ENCODE results near the gene SERPINE3. TPM values are rescaled to one million over a fixed set of nuclear protein-coding genes. Genes with fewer than 3 reads are reported as not detected.

Gene SERPINE3
- polyA plus RNA-seq, 1 of the 3 experiments (the other 2 are of a cell fraction), result not detected

DNA sequence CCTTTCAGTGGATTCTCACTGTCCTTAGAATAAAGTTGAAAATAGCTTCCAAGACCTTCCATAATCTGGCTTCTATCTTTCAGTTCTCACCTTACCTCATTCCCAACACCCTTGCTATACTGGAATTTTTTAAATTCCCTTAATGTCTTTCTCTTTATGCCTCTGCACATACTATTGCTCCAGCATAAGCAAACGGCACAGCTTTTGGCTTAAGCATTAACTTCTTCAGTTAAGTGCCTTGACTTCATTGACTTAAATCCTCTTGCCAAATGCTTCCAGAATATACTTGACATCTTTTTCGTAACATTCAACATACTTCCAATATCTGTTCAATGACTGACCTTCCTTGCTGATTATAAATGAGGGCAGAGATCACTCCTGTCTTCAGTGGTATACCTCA is 34.0 kb downstream of the SERPINE3 start:
- Histone ChIP-seq H3K9me2 (no peaks in the 10 kb centered on the region), H4K20me1 (ENCODE audit: insufficient read depth) (no peaks in the 10 kb centered on the region), H3F3A (replicated peaks; ENCODE audit: insufficient read depth) (peaks cover 13% of the 10 kb centered on the region), H2AFZ (ENCODE audit: low read depth) (no peak overlapping the region), H3K36me3 (replicated peaks in 1 of 2; ENCODE audit: control insufficient read depth in 1 of 2, insufficient read depth in 2 of 2, low read length in 1 of 2) (peaks cover 68 to 92% of the 10 kb centered on the region in 2 experiments), H3K4me2 (no peak overlapping the region), H3K27ac (ENCODE audit: low read depth in 2 of 2, low read length in 1 of 2) (no peak overlapping the region), H3K4me1 (ENCODE audit: control insufficient read depth in 1 of 2, insufficient read depth in 2 of 2, low read depth in 1 of 2, low read length in 1 of 2) (peaks cover 0 to 3% of the 10 kb centered on the region in 2 experiments; a peak in 2 of 4 replicates), H3K79me2 (ENCODE audit: insufficient read depth) (no peaks in the 10 kb centered on the region), H3K9me3 (no peaks in the 10 kb centered on the region), H3K27me3 (ENCODE audit: insufficient read depth) (no peaks in the 10 kb centered on the region), H3K9ac (no peak overlapping the region), H3K4me3 (ENCODE audit: low read depth in 2 of 2, low read length in 1 of 2) (no peak overlapping the region)
- 95% methylated on average over 2 of the region's 2 CpGs for WGBS (ENCODE audit: low lambda C conversion rate)
- no peak for DNase-seq
- POLR2A ChIA-PET, result no interaction called here
- CTCF ChIA-PET, result no interaction called here
- TF ChIP-seq CTCF (IDR thresholded peaks at IDR 0.05) (no peak), ELF1 (IDR thresholded peaks at IDR 0.05) (no peak), RFX5 (IDR thresholded peaks at IDR 0.05; ENCODE audit: low read length) (no peak), RCOR1 (IDR thresholded peaks at IDR 0.05; ENCODE audit: low read length) (no peak), NRF1 (IDR thresholded peaks at IDR 0.05; ENCODE audit: low read depth, low read length) (no peak), RXRA (IDR thresholded peaks at IDR 0.05; ENCODE audit: borderline replicate concordance, low read depth) (no peak), IRF3 (IDR thresholded peaks at IDR 0.05; ENCODE audit: low read depth, low read length) (no peak), YY1 (IDR thresholded peaks at IDR 0.05; ENCODE audit: low read depth) (no peak), TCF12 (IDR thresholded peaks at IDR 0.05) (no peak), EZH2phosphoT487 (IDR thresholded peaks at IDR 0.05; ENCODE audit: borderline replicate concordance, low read depth) (no peak), MAX (IDR thresholded peaks at IDR 0.05; ENCODE audit: low read depth) (no peak), NFIC (IDR thresholded peaks at IDR 0.05; ENCODE audit: borderline replicate concordance) (no peak), FOSL2 (IDR thresholded peaks at IDR 0.05; ENCODE audit: borderline replicate concordance, low read depth) (no peak), CHD2 (IDR thresholded peaks at IDR 0.05; ENCODE audit: low read length, partially characterized antibody) (no peak), MEF2A (IDR thresholded peaks at IDR 0.05; ENCODE audit: borderline replicate concordance, low read depth) (no peak)
- TF ChIP-seq, protein P1, sequence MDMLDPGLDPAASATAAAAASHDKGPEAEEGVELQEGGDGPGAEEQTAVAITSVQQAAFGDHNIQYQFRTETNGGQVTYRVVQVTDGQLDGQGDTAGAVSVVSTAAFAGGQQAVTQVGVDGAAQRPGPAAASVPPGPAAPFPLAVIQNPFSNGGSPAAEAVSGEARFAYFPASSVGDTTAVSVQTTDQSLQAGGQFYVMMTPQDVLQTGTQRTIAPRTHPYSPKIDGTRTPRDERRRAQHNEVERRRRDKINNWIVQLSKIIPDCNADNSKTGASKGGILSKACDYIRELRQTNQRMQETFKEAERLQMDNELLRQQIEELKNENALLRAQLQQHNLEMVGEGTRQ (IDR thresholded peaks at IDR 0.05; ENCODE audit: borderline replicate concordance, low read depth, low read length), result no peak
- TF ChIP-seq, protein P2, sequence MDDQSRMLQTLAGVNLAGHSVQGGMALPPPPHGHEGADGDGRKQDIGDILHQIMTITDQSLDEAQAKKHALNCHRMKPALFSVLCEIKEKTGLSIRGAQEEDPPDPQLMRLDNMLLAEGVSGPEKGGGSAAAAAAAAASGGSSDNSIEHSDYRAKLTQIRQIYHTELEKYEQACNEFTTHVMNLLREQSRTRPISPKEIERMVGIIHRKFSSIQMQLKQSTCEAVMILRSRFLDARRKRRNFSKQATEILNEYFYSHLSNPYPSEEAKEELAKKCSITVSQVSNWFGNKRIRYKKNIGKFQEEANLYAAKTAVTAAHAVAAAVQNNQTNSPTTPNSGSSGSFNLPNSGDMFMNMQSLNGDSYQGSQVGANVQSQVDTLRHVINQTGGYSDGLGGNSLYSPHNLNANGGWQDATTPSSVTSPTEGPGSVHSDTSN (IDR thresholded peaks at IDR 0.05), result no peak

Data from SK-N-SH (cell line).